ENCODE results near the gene KRTAP3-3.
A peak's percentile ranks its signal among the peaks of the same experiment; 100 is the strongest.

KRTAP3-3 gene

DNA sequence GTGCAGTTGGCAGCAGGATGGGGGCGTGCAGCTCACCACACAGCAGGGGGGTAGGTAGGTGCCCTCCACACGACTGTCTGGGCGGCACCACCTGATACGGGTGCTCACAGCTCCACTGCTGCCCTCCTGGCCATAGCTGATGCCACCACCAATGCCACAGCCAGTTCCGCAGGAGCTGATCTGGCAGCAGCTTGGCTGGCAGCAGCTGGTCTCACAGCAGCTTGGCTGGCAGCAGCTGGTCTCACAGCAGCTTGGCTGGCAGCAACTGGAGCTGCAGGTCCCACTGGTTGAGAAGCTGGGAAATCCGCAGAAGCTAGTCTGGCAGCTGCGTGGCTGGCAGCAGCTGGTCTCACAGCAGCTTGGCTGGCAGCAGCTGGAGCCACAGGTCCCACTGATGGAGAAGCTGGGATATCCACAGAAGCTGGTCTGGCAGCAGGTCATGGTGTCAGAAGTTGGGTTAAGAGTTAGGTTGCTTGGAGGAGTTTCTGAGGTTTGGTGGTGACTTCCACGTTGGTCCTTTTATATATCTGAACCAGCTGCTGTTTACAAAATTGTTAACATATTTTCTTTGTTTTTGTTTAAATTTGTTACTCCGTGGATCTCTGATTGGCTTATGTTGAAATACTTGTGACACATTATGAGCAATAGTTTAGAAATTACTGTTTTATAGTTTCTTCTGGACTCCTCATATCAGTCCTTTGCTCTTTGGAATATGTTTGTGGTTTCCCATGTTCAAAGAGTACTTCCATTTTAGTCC lies 32.9 kb upstream of the KRTAP3-3 start, which contains the start of gene KRTAP1-5:
Gene KRTAP1-5 (minus strand): TSS at position 494 of the 757 bp plus-strand sequence. CDS start 53 bp downstream, at position 441.
- no peaks in the 10 kb centered on the region for H3K27me3 ChIP-seq (replicated peaks)

DNA sequence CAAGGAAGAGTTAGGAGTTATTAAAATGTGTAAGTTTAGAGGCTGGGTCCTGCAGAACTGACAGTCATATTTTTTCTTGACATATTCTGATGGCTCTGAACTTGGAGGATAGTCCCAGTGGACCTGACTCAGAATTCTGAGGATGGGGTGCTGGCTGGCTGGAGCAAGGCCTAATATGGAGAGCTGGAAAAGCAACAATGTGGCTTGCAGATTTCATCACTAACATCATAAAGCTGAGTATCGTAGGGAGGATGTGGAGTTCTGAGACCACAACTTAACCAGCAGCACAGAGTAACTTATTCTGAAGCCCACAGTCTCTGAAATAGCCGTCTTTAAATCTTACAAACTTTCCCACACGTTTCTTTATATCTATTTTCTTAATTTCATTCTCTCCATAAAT lies 30.7 kb upstream of the KRTAP3-3 start:
- in situ Hi-C loops (cut with HindIII; ENCODE audit: low pct_ligation_motif_present, low sequenced_read_pairs): no loop called here
- Histone ChIP-seq H3K27me3 (replicated peaks) (no peaks in the 10 kb centered on the region), H3K4me3 (ENCODE audit: low read depth, low read length) (no peak overlapping the region), H3K27ac (no peak overlapping the region), H3K36me3 (replicated peaks) (no peaks in the 10 kb centered on the region)
- TF ChIP-seq, protein P1, sequence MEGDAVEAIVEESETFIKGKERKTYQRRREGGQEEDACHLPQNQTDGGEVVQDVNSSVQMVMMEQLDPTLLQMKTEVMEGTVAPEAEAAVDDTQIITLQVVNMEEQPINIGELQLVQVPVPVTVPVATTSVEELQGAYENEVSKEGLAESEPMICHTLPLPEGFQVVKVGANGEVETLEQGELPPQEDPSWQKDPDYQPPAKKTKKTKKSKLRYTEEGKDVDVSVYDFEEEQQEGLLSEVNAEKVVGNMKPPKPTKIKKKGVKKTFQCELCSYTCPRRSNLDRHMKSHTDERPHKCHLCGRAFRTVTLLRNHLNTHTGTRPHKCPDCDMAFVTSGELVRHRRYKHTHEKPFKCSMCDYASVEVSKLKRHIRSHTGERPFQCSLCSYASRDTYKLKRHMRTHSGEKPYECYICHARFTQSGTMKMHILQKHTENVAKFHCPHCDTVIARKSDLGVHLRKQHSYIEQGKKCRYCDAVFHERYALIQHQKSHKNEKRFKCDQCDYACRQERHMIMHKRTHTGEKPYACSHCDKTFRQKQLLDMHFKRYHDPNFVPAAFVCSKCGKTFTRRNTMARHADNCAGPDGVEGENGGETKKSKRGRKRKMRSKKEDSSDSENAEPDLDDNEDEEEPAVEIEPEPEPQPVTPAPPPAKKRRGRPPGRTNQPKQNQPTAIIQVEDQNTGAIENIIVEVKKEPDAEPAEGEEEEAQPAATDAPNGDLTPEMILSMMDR (IDR thresholded peaks at IDR 0.05; ENCODE audit: low read depth, low read length, missing control alignments): no peak
- DNase-seq: peak; percentile 7

More for the DNA sequence above, 32.9 kb upstream of the KRTAP3-3 start, which contains the start of gene KRTAP1-5:
- DNase-seq: peak; percentile 10
- in situ Hi-C loops (cut with HindIII; ENCODE audit: low pct_ligation_motif_present, low sequenced_read_pairs): no loop called here
- Histone ChIP-seq H3K4me3 (ENCODE audit: low read depth, low read length) (no peak within 1 kb of the TSS), H3K27ac (no peak within 1 kb of the TSS), H3K36me3 (replicated peaks) (no peaks in the 10 kb centered on the region)
- TF ChIP-seq, protein P1 (IDR thresholded peaks at IDR 0.05; ENCODE audit: low read depth, low read length, missing control alignments): no peak

DNA sequence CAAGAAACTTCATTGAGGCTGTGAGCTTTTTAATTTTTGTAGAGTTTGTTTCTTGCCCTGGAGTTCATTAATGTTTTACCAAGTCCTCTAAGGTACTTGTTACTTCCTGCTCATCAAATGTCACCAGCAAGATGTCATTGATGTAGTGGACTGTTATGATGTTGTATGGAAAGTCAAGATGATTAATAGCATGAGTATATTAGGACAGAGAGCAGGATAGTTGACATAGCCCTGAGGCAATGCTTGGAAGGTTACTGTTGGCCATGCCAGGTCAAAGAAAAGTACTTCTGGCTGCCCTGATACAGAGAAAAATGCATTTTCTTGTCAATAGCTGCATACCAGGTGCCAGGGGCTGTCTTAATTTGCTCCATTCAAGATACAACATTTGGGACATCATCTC lies 26.4 kb upstream of the KRTAP3-3 start:
- Histone ChIP-seq H3K27me3 (replicated peaks) (no peaks in the 10 kb centered on the region), H3K36me3 (replicated peaks) (no peaks in the 10 kb centered on the region), H3K27ac (no peak overlapping the region), H3K4me3 (ENCODE audit: low read depth, low read length) (no peak overlapping the region)
- DNase-seq: no peak
- TF ChIP-seq, protein P1 (IDR thresholded peaks at IDR 0.05; ENCODE audit: low read depth, low read length, missing control alignments): no peak
- in situ Hi-C loops (cut with HindIII; ENCODE audit: low pct_ligation_motif_present, low sequenced_read_pairs): no loop called here

DNA sequence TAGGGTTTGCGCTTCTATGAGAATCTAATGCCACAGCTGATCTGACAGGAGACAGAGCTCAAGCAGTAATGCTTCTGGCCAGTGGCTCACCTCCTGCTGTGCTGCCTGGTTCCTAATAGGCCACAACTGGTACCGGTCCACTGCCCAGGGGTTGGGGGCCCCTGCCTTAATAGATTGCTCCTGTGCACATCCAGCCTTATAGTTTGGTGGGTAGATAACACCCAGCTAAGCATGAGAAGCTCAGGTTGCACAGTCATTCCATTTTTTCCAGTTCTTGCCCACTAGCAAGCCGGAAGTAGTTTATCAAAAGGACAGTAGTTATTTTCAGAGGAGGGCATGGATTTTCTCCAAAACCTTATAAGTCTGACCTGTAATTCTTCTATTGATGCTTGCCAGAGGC lies 25.5 kb upstream of the KRTAP3-3 start:
- TF ChIP-seq, protein P1 (IDR thresholded peaks at IDR 0.05; ENCODE audit: low read depth, low read length, missing control alignments): no peak
- in situ Hi-C loops (cut with HindIII; ENCODE audit: low pct_ligation_motif_present, low sequenced_read_pairs): no loop called here
- Histone ChIP-seq H3K27ac (no peak overlapping the region), H3K4me3 (ENCODE audit: low read depth, low read length) (no peak overlapping the region), H3K27me3 (replicated peaks) (no peaks in the 10 kb centered on the region), H3K36me3 (replicated peaks) (no peaks in the 10 kb centered on the region)
- DNase-seq: no peak

DNA sequence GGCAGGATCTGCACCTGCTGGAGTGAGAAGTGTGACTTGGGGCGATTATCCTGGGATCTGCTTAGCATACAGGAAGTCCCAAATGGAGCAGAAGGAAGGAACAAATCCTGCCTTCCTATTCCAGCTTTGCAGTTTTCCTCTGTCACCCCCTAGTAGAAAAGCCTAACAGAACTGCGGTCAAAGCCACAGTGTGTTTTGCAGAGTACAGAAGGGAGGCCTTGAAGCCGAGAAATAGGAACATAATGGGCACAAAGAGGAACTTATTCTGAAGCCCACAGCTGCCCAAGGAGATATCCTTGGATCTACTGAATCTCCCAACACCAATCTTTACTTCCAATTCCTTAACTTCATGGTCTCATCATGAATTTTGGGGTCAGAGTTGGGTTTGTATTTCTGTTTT lies 24.6 kb upstream of the KRTAP3-3 start:
- no peak overlapping the region for H3K27ac ChIP-seq
- TF ChIP-seq, protein P1 (IDR thresholded peaks at IDR 0.05; ENCODE audit: low read depth, low read length, missing control alignments): no peak
- H3K36me3 ChIP-seq (replicated peaks): no peaks in the 10 kb centered on the region
- H3K4me3 ChIP-seq (ENCODE audit: low read depth, low read length): no peak overlapping the region
- in situ Hi-C loops (cut with HindIII; ENCODE audit: low pct_ligation_motif_present, low sequenced_read_pairs): no loop called here
- H3K27me3 ChIP-seq (replicated peaks): no peaks in the 10 kb centered on the region
- DNase-seq: no peak

Measured in brain microvascular endothelial cell (primary cell).